SK-MEL-5 (cell line): ENCODE results near the gene THADA. TPM values are rescaled to one million over a fixed set of nuclear protein-coding genes. Genes with fewer than 3 reads are reported as not detected.

Source experiments
- DNase-seq: peaks from one replicate; pipeline ENCODE4 v3.0.0-alpha.2; 2016; ENCODE audit warnings: low read depth, low spot score
- in situ Hi-C: cut with HindIII; loops from 2 replicates; pipeline ENCODE4 v1.10.0; 2016; ENCODE audit warnings: low sequenced_read_pairs, high pct_unique_total_duplicates, low pct_unique_long_range_greater_than_20kb
- total RNA-seq: library from RNA; depleted of rRNA; stranded (reverse); fragments of >200 nt; shearing (Covaris generic); gene quantifications from 2 replicates; pipeline ENCODE4 v1.2.3, GENCODE V29; 2014

Gene THADA
- total RNA-seq, 1 experiment from 2014 or later, result 50.3 TPM

GRCh38 chr2:43255296-43255910, 340.4 kb downstream of the THADA start:
- in situ Hi-C loops, result no loop called here

GRCh38 chr2:43254331-43254730, 341.5 kb downstream of the THADA start:
- in situ Hi-C loops, result no loop called here
- DNase-seq, result no peak

More at GRCh38 chr2:43255296-43255910, 340.4 kb downstream of the THADA start:
- no peak for DNase-seq

GRCh38 chr2:43251171-43251731, 344.6 kb downstream of the THADA start:
- DNase-seq, result no peak

GRCh38 chr2:43250015-43250414, 345.8 kb downstream of the THADA start:
- in situ Hi-C loops, result no loop called here
- DNase-seq, result no peak

More at GRCh38 chr2:43251171-43251731, 344.6 kb downstream of the THADA start:
- in situ Hi-C loops, result no loop called here

DNA sequence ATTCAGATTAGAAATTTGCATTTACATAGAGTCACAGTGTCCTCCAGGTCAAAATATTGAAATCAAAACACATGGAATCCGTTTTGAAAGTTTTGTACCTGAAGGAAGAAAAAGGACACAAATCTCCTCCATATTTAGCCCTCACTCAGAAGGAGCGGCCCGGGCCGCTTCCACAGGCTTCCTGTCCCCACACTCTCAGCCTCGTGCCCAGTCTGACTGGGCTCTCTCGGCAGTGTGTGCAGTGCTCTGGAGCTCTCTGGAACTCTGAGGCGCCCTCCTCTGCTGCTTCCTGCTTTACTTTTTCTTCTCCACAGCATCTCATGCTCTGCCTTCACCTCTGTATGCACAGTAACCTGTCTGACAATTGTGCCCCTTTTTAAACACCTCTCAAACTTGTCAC, 347.2 kb downstream of the THADA start:
- in situ Hi-C loops, result no loop called here
- DNase-seq, result no peak

DNA sequence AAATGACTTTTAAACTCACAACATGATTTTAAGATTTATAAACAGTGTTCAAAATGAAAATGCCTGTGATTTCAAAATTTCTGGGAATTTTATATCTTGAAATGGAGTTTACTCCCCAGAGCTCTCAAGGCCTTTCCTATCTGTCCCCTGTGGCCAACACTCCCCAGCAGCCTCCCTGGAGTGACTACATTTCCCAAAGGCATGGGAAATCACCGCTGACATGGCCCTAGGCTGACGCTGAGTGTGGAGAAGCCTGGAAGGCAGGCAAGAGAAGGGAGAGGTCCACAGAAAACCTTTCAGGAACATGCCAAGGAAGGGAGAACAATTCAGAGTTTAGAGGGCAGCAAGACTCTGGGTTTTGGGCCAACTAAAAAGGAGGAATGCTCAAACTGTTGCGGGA, 349.2 kb downstream of the THADA start:
- in situ Hi-C loops, result no loop called here
- DNase-seq, result no peak

- in situ Hi-C loops, result no loop called here
- DNase-seq, result no peak
Measured at GRCh38 chr2:43241558-43241957, 354.3 kb downstream of the THADA start.

DNA sequence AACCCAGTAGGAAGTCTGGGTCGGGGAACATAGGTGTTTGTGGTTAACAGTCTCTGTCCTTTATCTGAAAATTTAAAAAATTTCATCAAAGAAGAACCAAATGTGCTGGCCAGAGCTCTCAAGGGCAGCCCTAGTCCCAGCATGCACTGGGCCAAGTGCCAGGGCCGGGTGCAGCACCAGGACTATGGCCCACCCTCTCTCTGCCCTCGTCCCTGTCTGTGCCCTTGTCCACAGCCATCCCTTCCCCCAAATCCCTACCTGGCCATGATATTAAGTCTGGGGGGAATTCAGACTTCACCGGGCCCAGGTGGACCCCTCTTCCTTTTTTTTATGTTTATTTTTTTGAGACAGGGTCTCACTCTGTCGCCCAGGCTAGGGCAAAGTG, 355.1 kb downstream of the THADA start:
- in situ Hi-C loops, result no loop called here

GRCh38 chr2:43239981-43240765, 355.7 kb downstream of the THADA start:
- in situ Hi-C loops, result no loop called here
- peak; percentile 52 for DNase-seq

More for the DNA sequence above, 355.1 kb downstream of the THADA start:
- DNase-seq, result no peak

GRCh38 chr2:43238813-43239212, 357.0 kb downstream of the THADA start:
- DNase-seq, result no peak
- in situ Hi-C loops, result no loop called here

DNA sequence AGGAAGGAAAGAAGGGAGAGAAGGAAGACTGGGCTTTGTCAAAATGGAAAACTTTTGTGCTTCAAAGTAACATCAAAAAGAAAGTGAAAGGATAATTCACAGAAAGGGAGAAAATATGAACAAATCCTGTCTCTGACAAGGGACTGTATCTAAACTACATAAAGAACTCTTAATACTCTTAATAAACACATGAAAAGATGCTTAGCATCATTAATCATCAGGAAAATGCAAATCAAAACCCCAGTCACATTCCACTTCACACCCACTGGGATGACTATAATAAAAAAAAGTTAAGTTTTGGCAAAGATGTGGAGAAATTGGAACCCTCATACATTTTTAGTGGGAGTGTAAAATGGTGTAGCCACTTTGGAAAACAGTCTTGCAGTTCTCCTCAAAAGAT, 357.7 kb downstream of the THADA start:
- DNase-seq, result no peak
- in situ Hi-C loops, result no loop called here

DNA sequence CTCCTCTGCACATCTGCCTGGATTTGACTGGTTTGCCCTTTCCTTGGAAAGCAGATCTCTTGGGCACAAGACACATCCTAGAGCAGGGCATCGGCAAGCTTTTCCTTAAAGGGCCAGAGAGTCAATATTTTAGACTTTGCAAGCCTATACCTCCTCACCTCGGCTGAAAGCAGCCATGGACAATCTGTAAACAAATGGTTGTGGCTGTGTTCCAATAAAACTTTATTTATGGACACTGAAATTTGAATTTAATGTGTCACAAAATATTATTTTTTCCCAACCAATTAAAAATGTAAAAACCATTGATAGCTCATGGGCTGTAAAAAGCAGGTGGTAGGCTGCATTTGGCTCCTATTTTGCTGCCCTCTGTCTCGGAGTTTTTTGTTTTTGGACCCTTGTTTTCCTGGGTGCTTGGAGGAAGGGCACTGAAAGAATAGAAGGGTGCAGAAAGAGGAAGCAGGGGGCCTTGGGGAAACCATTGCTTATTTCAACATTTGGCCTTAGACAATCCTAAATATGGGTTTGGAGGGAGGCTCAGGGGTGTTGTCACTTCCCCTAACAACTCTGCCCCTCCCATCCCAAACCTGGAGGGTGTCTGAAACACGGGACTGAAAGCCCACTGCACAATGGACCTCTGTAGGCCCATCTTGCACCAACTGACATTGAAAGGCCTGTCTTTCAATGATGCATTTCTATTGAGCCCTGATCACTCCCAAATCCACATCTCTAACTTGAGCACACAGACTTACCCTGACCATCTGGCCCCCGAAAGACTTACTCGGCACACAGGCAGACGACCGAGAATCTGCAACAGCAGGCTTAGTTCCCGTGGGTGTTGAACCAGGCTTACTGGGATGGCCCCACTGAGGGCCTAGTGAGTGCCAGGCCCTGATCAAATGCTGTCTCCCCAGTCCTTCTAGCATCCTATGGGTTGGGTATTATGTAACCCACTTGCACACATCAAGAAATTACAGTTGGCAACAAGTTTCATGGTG, 362.3 kb downstream of the THADA start:
- DNase-seq, result no peak
- in situ Hi-C loops, result no loop called here

DNA sequence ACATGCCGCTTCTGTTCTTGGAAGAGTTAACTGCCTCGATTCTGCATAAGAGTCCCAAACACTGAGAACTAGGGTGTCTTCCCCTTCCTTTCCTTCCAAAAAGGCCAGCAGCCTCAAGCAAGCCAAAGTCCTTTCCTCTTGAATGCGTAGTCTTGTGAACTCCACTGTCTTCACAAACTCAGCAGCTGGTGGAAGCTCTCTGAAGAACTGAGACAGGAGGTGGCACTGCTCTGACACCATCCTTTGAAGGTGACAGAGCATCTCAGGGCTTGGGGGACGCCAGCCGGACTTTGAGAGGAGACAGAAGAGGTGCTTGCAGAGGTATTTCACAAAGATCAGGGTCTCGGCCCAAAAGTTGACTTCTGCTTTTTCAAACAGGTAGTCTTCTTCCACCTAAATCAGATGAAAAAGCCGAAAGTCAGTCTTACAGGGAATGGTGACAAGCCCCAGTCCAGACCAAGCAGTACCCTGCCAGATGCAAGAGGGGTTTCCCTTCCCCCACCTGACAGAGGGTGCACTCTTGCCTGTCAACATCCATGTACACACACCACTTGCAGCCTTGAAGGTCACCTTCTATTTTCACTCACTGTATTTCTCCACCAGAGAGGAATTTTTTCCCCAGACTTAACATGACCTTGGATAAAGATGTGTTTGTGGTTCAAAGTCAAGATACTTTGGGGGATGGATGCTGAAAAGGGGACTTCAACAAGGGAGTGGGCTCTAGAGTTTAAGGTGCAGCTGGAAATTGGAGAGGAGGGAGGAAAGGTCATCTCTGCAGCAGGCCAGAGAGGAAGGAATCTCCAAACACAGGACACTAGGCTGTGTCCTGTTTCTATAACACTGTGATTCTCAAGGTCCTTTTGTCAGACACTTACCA, 364.6 kb downstream of the THADA start:
- DNase-seq, result no peak
- in situ Hi-C loops, result no loop called here

DNA sequence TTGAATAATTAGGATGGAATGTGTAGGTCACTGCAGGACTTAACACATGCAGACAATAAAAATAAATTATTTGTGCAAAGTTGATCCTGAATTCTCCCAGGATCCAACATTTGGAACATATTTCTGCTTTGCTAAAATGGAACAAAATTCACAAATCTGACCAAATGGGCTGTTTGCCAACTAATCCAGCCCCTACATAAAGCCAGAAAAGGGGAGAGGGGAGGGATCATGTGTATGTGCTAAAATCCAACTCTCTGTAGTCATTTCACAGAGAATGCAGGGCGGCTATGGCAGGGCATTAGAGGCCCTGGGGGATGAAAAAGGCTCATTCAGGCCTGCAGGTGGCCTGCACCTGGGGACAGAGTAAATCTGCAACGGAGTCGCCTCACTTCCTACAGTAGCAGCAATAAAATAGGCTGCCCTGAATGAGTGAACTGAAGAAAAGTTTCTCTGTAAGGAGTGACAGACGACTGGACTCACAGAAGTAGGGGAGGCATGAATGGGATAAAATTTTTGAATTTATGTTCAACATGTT, 365.4 kb downstream of the THADA start:
- in situ Hi-C loops, result no loop called here
- no peak for DNase-seq

GRCh38 chr2:43228756-43229659, 366.8 kb downstream of the THADA start:
- in situ Hi-C loops, result no loop called here
- no peak for DNase-seq

DNA sequence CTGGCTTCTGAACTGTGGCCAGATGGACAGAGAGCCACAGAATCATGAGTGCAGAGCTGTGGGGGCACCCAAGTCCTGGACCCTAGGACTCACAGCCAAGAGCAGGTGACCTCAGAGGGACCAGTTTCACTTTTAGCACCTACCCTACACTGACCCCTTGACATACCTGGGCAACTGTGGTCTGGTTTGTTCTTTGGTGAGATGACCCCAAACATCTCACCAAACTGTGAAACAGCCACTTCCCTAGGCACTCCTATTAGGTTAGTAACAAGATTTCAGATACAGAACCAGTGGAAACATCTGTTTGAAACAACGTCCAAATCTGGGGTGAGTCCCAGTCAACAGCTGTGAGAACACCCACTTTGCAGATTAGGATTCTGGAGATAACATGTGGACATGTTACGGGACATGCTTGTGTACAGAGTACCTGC, 367.5 kb downstream of the THADA start:
- DNase-seq, result no peak
- in situ Hi-C loops, result no loop called here
